GM23338 (cell line): ENCODE data around the gene CTU1. TPM values are rescaled to one million over a fixed set of nuclear protein-coding genes. Genes with fewer than 3 reads are reported as not detected.

Source experiments
- ATAC-seq: fragments of 200-7000 bp; cut with Tn5 transposase; 3 replicates; pipeline ENCODE4 v1.9.1; 2020
- DNase-seq: peaks from one replicate; pipeline ENCODE4 v3.0.0-alpha.2; 2015; ENCODE audit warnings: low spot score
- H2AFZ ChIP-seq: fragments of 200-600 bp; sonication (generic); 2 replicates; pipeline ENCODE4 v1.8.0; 2016; ENCODE audit warnings: antibody characterized with exemption, mild to moderate bottlenecking, moderate library complexity
- H3F3A ChIP-seq: fragments of 200-600 bp; sonication (generic); replicated peaks from 2 replicates; pipeline ENCODE4 v1.8.0; 2017; ENCODE audit warnings: antibody characterized with exemption, mixed run types, low read depth
- H3K27ac ChIP-seq: fragments of 200-600 bp; sonication (generic); 2 replicates; pipeline ENCODE4 v1.6.1; 2016; ENCODE audit warnings: low read depth
- H3K27me3 ChIP-seq: fragments of 200-600 bp; sonication (generic); 2 replicates; pipeline ENCODE4 v1.8.0; 2016; ENCODE audit warnings: mild to moderate bottlenecking, mixed run types, moderate library complexity; ENCODE audit not compliant: insufficient read depth
- H3K36me3 ChIP-seq: fragments of 200-600 bp; sonication (generic); 2 replicates; pipeline ENCODE4 v1.8.0; 2016; ENCODE audit warnings: mild to moderate bottlenecking; ENCODE audit not compliant: insufficient read depth
- H3K4me1 ChIP-seq: fragments of 200-600 bp; sonication (generic); 2 replicates; pipeline ENCODE4 v1.8.0; 2016; ENCODE audit warnings: mild to moderate bottlenecking, moderate library complexity; ENCODE audit not compliant: insufficient read depth
- H3K4me2 ChIP-seq: fragments of 200-600 bp; sonication (generic); 2 replicates; pipeline ENCODE4 v1.7.1; 2017; ENCODE audit warnings: mixed run types
- H3K4me3 ChIP-seq: fragments of 200-600 bp; sonication (generic); 2 replicates; pipeline ENCODE4 v1.6.1; 2016; ENCODE audit warnings: mixed run types
- H3K79me2 ChIP-seq: fragments of 200-600 bp; sonication (generic); replicated peaks from 2 replicates; pipeline ENCODE4 v1.8.0; 2017; ENCODE audit warnings: mild to moderate bottlenecking; ENCODE audit not compliant: insufficient read depth
- H3K9me2 ChIP-seq: fragments of 200-600 bp; sonication (generic); 2 replicates; pipeline ENCODE4 v1.8.0; 2017; ENCODE audit not compliant: insufficient read depth
- H4K20me1 ChIP-seq: fragments of 200-600 bp; sonication (generic); replicated peaks from 2 replicates; pipeline ENCODE4 v1.8.0; 2017; ENCODE audit warnings: mild to moderate bottlenecking; ENCODE audit not compliant: insufficient read depth
- H3K27ac Mint-ChIP-seq: 2 replicates; pipeline ENCODE4 v1.8.0; 2020; ENCODE audit warnings: inconsistent platforms, mild to moderate bottlenecking, moderate library complexity, mixed read lengths
- H3K27me3 Mint-ChIP-seq: 3 replicates; pipeline ENCODE4 v1.8.0; 2022; ENCODE audit warnings: low read depth, mild to moderate bottlenecking, moderate library complexity, mixed read lengths, inconsistent platforms; ENCODE audit not compliant: insufficient read depth, poor library complexity
- H3K36me3 Mint-ChIP-seq: 3 replicates; pipeline ENCODE4 v1.8.0; 2021; ENCODE audit warnings: low read depth, mild to moderate bottlenecking, inconsistent platforms, moderate library complexity, mixed read lengths
- H3K4me1 Mint-ChIP-seq: 3 replicates; pipeline ENCODE4 v1.8.0; 2020; ENCODE audit warnings: mild to moderate bottlenecking, inconsistent platforms, mixed read lengths
- H3K4me3 Mint-ChIP-seq: 3 replicates; pipeline ENCODE4 v1.8.0; 2021; ENCODE audit warnings: moderate library complexity, mild to moderate bottlenecking, inconsistent platforms, mixed read lengths
- H3K9me3 Mint-ChIP-seq: 3 replicates; pipeline ENCODE4 v1.8.0; 2020; ENCODE audit warnings: moderate library complexity, mild to moderate bottlenecking, inconsistent platforms, mixed read lengths
- CREB1 ChIP-seq: fragments of 250-450 bp; sonication (Bioruptor Pico); IDR thresholded peaks from 2 replicates; pipeline ENCODE4 v1.5.0; 2020; ENCODE audit warnings: low read depth, mild to moderate bottlenecking, moderate library complexity
- EZH2 ChIP-seq: fragments of 200-600 bp; sonication (generic); IDR thresholded peaks from one replicate; pipeline ENCODE4 v1.8.0; 2017; ENCODE audit warnings: antibody characterized with exemption, mild to moderate bottlenecking, low read depth; ENCODE audit not compliant: unreplicated experiment
- JUNB ChIP-seq: IDR thresholded peaks from one replicate; pipeline ENCODE4 v1.6.1; 2016; ENCODE audit warnings: antibody characterized with exemption; ENCODE audit not compliant: unreplicated experiment
- NANOG ChIP-seq: IDR thresholded peaks from 2 replicates; pipeline ENCODE4 v1.6.1; 2016; ENCODE audit warnings: antibody characterized with exemption, borderline replicate concordance
- POLR2AphosphoS5 ChIP-seq: IDR thresholded peaks from 2 replicates; pipeline ENCODE4 v1.6.1; 2016; ENCODE audit warnings: antibody characterized with exemption, low read depth
- STAT1 ChIP-seq: IDR thresholded peaks from one replicate; pipeline ENCODE4 v1.6.1; 2016; ENCODE audit warnings: antibody characterized with exemption; ENCODE audit not compliant: unreplicated experiment
- ZNF114 ChIP-seq: fragments of 250-450 bp; sonication (Bioruptor Pico); IDR thresholded peaks from 2 replicates; pipeline ENCODE4 v1.5.0; 2020; ENCODE audit warnings: mild to moderate bottlenecking, moderate library complexity
- ZNF331 ChIP-seq: fragments of 250-450 bp; sonication (Bioruptor Pico); IDR thresholded peaks from 2 replicates; pipeline ENCODE4 v1.5.0; 2020; ENCODE audit warnings: low read depth, mild to moderate bottlenecking, moderate library complexity
- polyA plus RNA-seq: library from polyadenylated mRNA; unstranded; fragments of >200 nt; fragmentation: Nextera tagmentation; extraction: Ambion mirVana; gene quantifications from 2 replicates; pipeline ENCODE4 v1.2.1, GENCODE V29; 2016
- total RNA-seq: library from RNA; depleted of rRNA; stranded (reverse); fragments of >200 nt; shearing (Covaris generic); gene quantifications from 2 replicates; pipeline ENCODE4 v1.2.3, GENCODE V29; 2014
- TF ChIP-seq, protein P1 (sequence below): fragments of 250-450 bp; sonication (Bioruptor Pico); IDR thresholded peaks from 2 replicates; pipeline ENCODE4 v1.5.0; 2020; ENCODE audit warnings: mild to moderate bottlenecking, moderate library complexity
- TF ChIP-seq, protein P2 (sequence below): IDR thresholded peaks from 2 replicates; pipeline ENCODE4 v1.6.1; 2016; ENCODE audit warnings: antibody characterized with exemption
- TF ChIP-seq, protein P3 (sequence below), 2 experiments: fragments of 200-600 bp in 1 of 2; sonication (generic) in 1 of 2; conservative IDR thresholded peaks; 2 replicates each; pipeline versions ENCODE4 v1.5.1 to v1.6.1; 2016 to 2017; ENCODE audit warnings: antibody characterized with exemption in 2 of 2, low read depth in 2 of 2, mild to moderate bottlenecking in 2 of 2, moderate library complexity in 1 of 2
- TF ChIP-seq, protein P4 (sequence below): IDR thresholded peaks from one replicate; pipeline ENCODE4 v1.6.1; 2018; ENCODE audit warnings: antibody characterized with exemption; ENCODE audit not compliant: unreplicated experiment

CTU1 gene
- total and polyA plus RNA-seq, 2 experiments from 2014 or later = 3.7 to 18.8 TPM

DNA sequence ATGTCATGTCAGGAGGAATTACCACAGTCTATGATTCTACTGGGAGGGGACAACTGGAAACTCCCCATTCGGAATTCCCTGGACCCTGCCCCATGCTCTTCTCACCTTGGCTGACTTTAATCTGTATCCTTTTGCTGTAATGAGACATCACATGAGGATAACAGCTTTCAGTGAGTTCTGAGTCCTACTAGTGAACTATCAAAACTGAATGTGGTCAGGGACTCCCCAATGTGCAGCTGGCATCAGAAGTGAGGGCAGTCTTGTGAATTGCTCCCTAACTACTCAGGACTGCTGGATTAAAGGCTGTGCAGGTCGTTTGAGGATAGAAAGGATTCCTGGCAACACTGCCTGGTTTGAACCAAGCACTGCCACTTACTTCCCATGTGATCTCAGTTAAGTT is 49.1 kb upstream of the CTU1 start:
- no peak overlapping the region for H3K4me2 ChIP-seq
- Mint-ChIP-seq H3K27me3 (peaks cover 7% of the 10 kb centered on the region), H3K27ac (no peak overlapping the region), H3K36me3 (no peaks in the 10 kb centered on the region), H3K4me1 (peaks cover 4% of the 10 kb centered on the region; the same call in 1 of the 3 replicates), H3K4me3 (no peak overlapping the region), H3K9me3 (no peaks in the 10 kb centered on the region; the same call in 2 of the 3 replicates)
- H3K36me3 ChIP-seq = no peaks in the 10 kb centered on the region
- no peaks in the 10 kb centered on the region for H3K27me3 ChIP-seq
- no peak overlapping the region for H3K4me3 ChIP-seq
- no peak overlapping the region for H3K27ac ChIP-seq
- no peak for TF ChIP-seq ZNF331 (CRISPR knock-in tag)
- TF ChIP-seq, protein P1, sequence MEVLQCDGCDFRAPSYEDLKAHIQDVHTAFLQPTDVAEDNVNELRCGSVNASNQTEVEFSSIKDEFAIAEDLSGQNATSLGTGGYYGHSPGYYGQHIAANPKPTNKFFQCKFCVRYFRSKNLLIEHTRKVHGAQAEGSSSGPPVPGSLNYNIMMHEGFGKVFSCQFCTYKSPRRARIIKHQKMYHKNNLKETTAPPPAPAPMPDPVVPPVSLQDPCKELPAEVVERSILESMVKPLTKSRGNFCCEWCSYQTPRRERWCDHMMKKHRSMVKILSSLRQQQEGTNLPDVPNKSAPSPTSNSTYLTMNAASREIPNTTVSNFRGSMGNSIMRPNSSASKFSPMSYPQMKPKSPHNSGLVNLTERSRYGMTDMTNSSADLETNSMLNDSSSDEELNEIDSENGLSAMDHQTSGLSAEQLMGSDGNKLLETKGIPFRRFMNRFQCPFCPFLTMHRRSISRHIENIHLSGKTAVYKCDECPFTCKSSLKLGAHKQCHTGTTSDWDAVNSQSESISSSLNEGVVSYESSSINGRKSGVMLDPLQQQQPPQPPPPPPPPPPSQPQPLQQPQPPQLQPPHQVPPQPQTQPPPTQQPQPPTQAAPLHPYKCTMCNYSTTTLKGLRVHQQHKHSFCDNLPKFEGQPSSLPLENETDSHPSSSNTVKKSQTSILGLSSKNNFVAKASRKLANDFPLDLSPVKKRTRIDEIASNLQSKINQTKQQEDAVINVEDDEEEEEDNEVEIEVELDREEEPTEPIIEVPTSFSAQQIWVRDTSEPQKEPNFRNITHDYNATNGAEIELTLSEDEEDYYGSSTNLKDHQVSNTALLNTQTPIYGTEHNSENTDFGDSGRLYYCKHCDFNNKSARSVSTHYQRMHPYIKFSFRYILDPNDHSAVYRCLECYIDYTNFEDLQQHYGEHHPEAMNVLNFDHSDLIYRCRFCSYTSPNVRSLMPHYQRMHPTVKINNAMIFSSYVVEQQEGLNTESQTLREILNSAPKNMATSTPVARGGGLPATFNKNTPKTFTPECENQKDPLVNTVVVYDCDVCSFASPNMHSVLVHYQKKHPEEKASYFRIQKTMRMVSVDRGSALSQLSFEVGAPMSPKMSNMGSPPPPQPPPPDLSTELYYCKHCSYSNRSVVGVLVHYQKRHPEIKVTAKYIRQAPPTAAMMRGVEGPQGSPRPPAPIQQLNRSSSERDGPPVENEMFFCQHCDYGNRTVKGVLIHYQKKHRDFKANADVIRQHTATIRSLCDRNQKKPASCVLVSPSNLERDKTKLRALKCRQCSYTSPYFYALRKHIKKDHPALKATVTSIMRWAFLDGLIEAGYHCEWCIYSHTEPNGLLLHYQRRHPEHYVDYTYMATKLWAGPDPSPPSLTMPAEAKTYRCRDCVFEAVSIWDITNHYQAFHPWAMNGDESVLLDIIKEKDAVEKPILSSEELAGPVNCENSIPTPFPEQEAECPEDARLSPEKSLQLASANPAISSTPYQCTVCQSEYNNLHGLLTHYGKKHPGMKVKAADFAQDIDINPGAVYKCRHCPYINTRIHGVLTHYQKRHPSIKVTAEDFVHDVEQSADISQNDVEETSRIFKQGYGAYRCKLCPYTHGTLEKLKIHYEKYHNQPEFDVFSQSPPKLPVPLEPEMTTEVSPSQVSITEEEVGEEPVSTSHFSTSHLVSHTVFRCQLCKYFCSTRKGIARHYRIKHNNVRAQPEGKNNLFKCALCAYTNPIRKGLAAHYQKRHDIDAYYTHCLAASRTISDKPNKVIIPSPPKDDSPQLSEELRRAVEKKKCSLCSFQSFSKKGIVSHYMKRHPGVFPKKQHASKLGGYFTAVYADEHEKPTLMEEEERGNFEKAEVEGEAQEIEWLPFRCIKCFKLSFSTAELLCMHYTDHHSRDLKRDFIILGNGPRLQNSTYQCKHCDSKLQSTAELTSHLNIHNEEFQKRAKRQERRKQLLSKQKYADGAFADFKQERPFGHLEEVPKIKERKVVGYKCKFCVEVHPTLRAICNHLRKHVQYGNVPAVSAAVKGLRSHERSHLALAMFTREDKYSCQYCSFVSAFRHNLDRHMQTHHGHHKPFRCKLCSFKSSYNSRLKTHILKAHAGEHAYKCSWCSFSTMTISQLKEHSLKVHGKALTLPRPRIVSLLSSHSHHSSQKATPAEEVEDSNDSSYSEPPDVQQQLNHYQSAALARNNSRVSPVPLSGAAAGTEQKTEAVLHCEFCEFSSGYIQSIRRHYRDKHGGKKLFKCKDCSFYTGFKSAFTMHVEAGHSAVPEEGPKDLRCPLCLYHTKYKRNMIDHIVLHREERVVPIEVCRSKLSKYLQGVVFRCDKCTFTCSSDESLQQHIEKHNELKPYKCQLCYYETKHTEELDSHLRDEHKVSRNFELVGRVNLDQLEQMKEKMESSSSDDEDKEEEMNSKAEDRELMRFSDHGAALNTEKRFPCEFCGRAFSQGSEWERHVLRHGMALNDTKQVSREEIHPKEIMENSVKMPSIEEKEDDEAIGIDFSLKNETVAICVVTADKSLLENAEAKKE (CRISPR knock-in tag) = no peak
- TF ChIP-seq, protein P2, sequence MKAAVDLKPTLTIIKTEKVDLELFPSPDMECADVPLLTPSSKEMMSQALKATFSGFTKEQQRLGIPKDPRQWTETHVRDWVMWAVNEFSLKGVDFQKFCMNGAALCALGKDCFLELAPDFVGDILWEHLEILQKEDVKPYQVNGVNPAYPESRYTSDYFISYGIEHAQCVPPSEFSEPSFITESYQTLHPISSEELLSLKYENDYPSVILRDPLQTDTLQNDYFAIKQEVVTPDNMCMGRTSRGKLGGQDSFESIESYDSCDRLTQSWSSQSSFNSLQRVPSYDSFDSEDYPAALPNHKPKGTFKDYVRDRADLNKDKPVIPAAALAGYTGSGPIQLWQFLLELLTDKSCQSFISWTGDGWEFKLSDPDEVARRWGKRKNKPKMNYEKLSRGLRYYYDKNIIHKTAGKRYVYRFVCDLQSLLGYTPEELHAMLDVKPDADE = no peak
- TF ChIP-seq NANOG = no peak
- no peak for TF ChIP-seq CREB1
- TF ChIP-seq JUNB = no peak
- TF ChIP-seq, protein P3, sequence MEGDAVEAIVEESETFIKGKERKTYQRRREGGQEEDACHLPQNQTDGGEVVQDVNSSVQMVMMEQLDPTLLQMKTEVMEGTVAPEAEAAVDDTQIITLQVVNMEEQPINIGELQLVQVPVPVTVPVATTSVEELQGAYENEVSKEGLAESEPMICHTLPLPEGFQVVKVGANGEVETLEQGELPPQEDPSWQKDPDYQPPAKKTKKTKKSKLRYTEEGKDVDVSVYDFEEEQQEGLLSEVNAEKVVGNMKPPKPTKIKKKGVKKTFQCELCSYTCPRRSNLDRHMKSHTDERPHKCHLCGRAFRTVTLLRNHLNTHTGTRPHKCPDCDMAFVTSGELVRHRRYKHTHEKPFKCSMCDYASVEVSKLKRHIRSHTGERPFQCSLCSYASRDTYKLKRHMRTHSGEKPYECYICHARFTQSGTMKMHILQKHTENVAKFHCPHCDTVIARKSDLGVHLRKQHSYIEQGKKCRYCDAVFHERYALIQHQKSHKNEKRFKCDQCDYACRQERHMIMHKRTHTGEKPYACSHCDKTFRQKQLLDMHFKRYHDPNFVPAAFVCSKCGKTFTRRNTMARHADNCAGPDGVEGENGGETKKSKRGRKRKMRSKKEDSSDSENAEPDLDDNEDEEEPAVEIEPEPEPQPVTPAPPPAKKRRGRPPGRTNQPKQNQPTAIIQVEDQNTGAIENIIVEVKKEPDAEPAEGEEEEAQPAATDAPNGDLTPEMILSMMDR (conservative IDR thresholded peaks at IDR 0.05; ENCODE audit: low read depth in 2 of 2) = no peak
- TF ChIP-seq ZNF114 (CRISPR knock-in tag) = no peak
- TF ChIP-seq STAT1 = no peak
- no peak for TF ChIP-seq POLR2AphosphoS5
- TF ChIP-seq, protein P4, sequence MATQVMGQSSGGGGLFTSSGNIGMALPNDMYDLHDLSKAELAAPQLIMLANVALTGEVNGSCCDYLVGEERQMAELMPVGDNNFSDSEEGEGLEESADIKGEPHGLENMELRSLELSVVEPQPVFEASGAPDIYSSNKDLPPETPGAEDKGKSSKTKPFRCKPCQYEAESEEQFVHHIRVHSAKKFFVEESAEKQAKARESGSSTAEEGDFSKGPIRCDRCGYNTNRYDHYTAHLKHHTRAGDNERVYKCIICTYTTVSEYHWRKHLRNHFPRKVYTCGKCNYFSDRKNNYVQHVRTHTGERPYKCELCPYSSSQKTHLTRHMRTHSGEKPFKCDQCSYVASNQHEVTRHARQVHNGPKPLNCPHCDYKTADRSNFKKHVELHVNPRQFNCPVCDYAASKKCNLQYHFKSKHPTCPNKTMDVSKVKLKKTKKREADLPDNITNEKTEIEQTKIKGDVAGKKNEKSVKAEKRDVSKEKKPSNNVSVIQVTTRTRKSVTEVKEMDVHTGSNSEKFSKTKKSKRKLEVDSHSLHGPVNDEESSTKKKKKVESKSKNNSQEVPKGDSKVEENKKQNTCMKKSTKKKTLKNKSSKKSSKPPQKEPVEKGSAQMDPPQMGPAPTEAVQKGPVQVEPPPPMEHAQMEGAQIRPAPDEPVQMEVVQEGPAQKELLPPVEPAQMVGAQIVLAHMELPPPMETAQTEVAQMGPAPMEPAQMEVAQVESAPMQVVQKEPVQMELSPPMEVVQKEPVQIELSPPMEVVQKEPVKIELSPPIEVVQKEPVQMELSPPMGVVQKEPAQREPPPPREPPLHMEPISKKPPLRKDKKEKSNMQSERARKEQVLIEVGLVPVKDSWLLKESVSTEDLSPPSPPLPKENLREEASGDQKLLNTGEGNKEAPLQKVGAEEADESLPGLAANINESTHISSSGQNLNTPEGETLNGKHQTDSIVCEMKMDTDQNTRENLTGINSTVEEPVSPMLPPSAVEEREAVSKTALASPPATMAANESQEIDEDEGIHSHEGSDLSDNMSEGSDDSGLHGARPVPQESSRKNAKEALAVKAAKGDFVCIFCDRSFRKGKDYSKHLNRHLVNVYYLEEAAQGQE = no peak
- no peak for TF ChIP-seq EZH2
- no peaks in the 10 kb centered on the region for H3F3A ChIP-seq
- H3K9me2 ChIP-seq = no peaks in the 10 kb centered on the region
- no peaks in the 10 kb centered on the region for H3K4me1 ChIP-seq
- ATAC-seq (no peak), DNase-seq (no peak)
- no peaks in the 10 kb centered on the region for H4K20me1 ChIP-seq
- H2AFZ ChIP-seq = no peak overlapping the region
- no peaks in the 10 kb centered on the region for H3K79me2 ChIP-seq
